Measurements from ENCODE around the gene ESPN. TPM values are rescaled to one million over a fixed set of nuclear protein-coding genes. Genes with fewer than 3 reads are reported as not detected.

The ESPN gene
- total and polyA plus RNA-seq, 10 donors = 0.26 to 6.0 (median 0.54) TPM; not detected in 1

- intact Hi-C loops (cut with DNase I; ENCODE audit: low total_unique reads) = no loop called here
- TF ChIP-seq, protein P1, sequence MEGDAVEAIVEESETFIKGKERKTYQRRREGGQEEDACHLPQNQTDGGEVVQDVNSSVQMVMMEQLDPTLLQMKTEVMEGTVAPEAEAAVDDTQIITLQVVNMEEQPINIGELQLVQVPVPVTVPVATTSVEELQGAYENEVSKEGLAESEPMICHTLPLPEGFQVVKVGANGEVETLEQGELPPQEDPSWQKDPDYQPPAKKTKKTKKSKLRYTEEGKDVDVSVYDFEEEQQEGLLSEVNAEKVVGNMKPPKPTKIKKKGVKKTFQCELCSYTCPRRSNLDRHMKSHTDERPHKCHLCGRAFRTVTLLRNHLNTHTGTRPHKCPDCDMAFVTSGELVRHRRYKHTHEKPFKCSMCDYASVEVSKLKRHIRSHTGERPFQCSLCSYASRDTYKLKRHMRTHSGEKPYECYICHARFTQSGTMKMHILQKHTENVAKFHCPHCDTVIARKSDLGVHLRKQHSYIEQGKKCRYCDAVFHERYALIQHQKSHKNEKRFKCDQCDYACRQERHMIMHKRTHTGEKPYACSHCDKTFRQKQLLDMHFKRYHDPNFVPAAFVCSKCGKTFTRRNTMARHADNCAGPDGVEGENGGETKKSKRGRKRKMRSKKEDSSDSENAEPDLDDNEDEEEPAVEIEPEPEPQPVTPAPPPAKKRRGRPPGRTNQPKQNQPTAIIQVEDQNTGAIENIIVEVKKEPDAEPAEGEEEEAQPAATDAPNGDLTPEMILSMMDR (IDR thresholded peaks at IDR 0.05 in 8 of 11, conservative IDR thresholded peaks at IDR 0.05 in 3 of 11) = no peak
- TF ChIP-seq POLR2AphosphoS5 (IDR thresholded peaks at IDR 0.05) (peak in 2 of 3 donors; percentile 37 to 76), POLR2A (IDR thresholded peaks at IDR 0.05) (no peak)
Measured at GRCh38 chr1:6460301-6461050, 35.9 kb downstream of the ESPN start.

GRCh38 chr1:6461051-6461530 is 36.5 kb downstream of the ESPN start:
- peaks cover 8 to 68% (median 31%) of the 10 kb centered on the region in 6 donors for H3K4me1 ChIP-seq
- H3K27ac ChIP-seq = peak overlapping the region in 4 of 8 donors; percentile 44 to 81 (median 59)
- H3K9me3 ChIP-seq = no peaks in the 10 kb centered on the region
- TF ChIP-seq, protein P1 (IDR thresholded peaks at IDR 0.05 in 8 of 11, conservative IDR thresholded peaks at IDR 0.05 in 3 of 11) = no peak
- no peak for TF ChIP-seq POLR2AphosphoS5 (IDR thresholded peaks at IDR 0.05)
- TF ChIP-seq POLR2A (IDR thresholded peaks at IDR 0.05) = no peak
- WGBS, 5 donors = 84 to 91% (median 90%) methylated on average over 39 to 40 of the region's 40 CpGs
- H3K36me3 ChIP-seq = peaks cover 0 to 47% (median 20%) of the 10 kb centered on the region in 6 donors
- peaks cover 0 to 86% (median 10%) of the 10 kb centered on the region in 7 donors for H3K27me3 ChIP-seq (replicated peaks in 1 of 7)
- DNase-seq = no peak
- peak overlapping the region in 1 of 8 donors; percentile 63 for H3K4me3 ChIP-seq
- intact Hi-C loops (cut with DNase I; ENCODE audit: low total_unique reads) = no loop called here

More at GRCh38 chr1:6460301-6461050, 35.9 kb downstream of the ESPN start:
- peaks cover 9 to 68% (median 30%) of the 10 kb centered on the region in 6 donors for H3K4me1 ChIP-seq
- H3K27me3 ChIP-seq (replicated peaks in 1 of 7) = peaks cover 0 to 86% (median 16%) of the 10 kb centered on the region in 7 donors
- no peaks in the 10 kb centered on the region for H3K9me3 ChIP-seq
- 29 to 32% (median 30%) methylated on average over 36 to 39 of the region's 39 CpGs for WGBS, 5 donors
- DNase-seq = peak; percentile 86
- peak overlapping the region in 5 of 8 donors; percentile 19 to 63 (median 25) for H3K4me3 ChIP-seq
- peak overlapping the region in 4 of 8 donors; percentile 44 to 81 (median 59) for H3K27ac ChIP-seq
- H3K36me3 ChIP-seq = peaks cover 0 to 46% (median 20%) of the 10 kb centered on the region in 6 donors

GRCh38 chr1:6461538-6462411 is 37.2 kb downstream of the ESPN start:
- peaks cover 0 to 52% (median 20%) of the 10 kb centered on the region in 6 donors for H3K36me3 ChIP-seq
- TF ChIP-seq POLR2A (IDR thresholded peaks at IDR 0.05) (no peak), POLR2AphosphoS5 (IDR thresholded peaks at IDR 0.05) (peak in 2 of 3 donors; percentile 35 to 37)
- H3K27me3 ChIP-seq (replicated peaks in 1 of 7) = peaks cover 0 to 86% (median 4%) of the 10 kb centered on the region in 7 donors
- WGBS, 5 donors = 86 to 96% (median 91%) methylated on average over 8 to 48 of the region's 48 CpGs
- no peaks in the 10 kb centered on the region for H3K9me3 ChIP-seq
- peak overlapping the region in 1 of 8 donors; percentile 81 for H3K27ac ChIP-seq
- peak overlapping the region in 1 of 8 donors; percentile 63 for H3K4me3 ChIP-seq
- DNase-seq = no peak
- H3K4me1 ChIP-seq = peaks cover 8 to 72% (median 34%) of the 10 kb centered on the region in 6 donors
- intact Hi-C loops (cut with DNase I; ENCODE audit: low total_unique reads) = no loop called here

- Histone ChIP-seq H3K4me1 (peaks cover 8 to 77% (median 34%) of the 10 kb centered on the region in 6 donors), H3K27me3 (replicated peaks in 1 of 7) (peaks cover 0 to 84% (median 4%) of the 10 kb centered on the region in 7 donors), H3K27ac (peak overlapping the region in 1 of 8 donors; percentile 14), H3K4me3 (no peak overlapping the region), H3K36me3 (peaks cover 0 to 59% (median 22%) of the 10 kb centered on the region in 6 donors), H3K9me3 (no peaks in the 10 kb centered on the region)
- no peak for DNase-seq
- WGBS, 5 donors = 88 to 98% (median 92%) methylated on average over 9 to 13 of the region's 13 CpGs
- intact Hi-C loops (cut with DNase I; ENCODE audit: low total_unique reads) = no loop called here
- TF ChIP-seq POLR2A (IDR thresholded peaks at IDR 0.05) = no peak
- no peak for TF ChIP-seq POLR2AphosphoS5 (IDR thresholded peaks at IDR 0.05)
- TF ChIP-seq, protein P1 (IDR thresholded peaks at IDR 0.05 in 8 of 11, conservative IDR thresholded peaks at IDR 0.05 in 3 of 11) = no peak
Measured at GRCh38 chr1:6462412-6463119, 38.0 kb downstream of the ESPN start.

All from spleen (tissue), 11 donors.